ENCODE results near the gene PAWR. TPM values are rescaled to one million over a fixed set of nuclear protein-coding genes. Genes with fewer than 3 reads are reported as not detected.

The PAWR gene
- total RNA-seq, 1 donor from 2014 or later, result 8.4 TPM

DNA sequence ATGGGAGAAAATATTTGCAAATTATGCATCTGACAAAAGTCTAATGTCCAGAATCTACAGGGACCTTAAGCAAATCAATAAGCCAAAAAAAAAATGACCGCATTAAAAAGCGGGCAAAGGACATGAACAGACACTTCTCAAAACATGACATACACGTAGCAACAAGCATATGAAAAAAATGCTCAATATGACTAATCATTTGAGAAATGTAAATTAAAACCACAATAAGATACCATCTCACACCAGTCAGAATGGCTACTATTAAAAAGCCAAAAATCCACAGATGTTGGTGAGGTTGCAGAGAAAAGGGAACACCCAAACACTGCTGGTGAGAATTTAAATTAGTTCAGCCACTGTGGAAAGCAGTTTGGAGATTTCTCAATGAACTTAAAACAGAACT lies 16.1 kb downstream of the PAWR start:
- no peaks in the 10 kb centered on the region for H3K4me1 ChIP-seq (ENCODE audit: control insufficient read depth in 3 of 3, insufficient read depth in 3 of 3, low read length in 3 of 3)
- H3K36me3 ChIP-seq (ENCODE audit: control insufficient read depth in 3 of 3, insufficient read depth in 3 of 3, low read length in 3 of 3), result no peaks in the 10 kb centered on the region
- no peaks in the 10 kb centered on the region for H3K9me3 ChIP-seq (ENCODE audit: control insufficient read depth in 3 of 3, low read length in 3 of 3)
- no peaks in the 10 kb centered on the region for H3K27me3 ChIP-seq (ENCODE audit: control insufficient read depth in 3 of 3, insufficient read depth in 3 of 3, low read length in 3 of 3)
- H3K9ac ChIP-seq (ENCODE audit: low read depth in 1 of 3, low read length in 3 of 3), result no peak overlapping the region
- no peak overlapping the region for H3K4me3 ChIP-seq (ENCODE audit: low read length in 3 of 3)
- no peak overlapping the region for H3K27ac ChIP-seq (ENCODE audit: low read depth, low read length)

GRCh38 chr12:79673354-79673753 lies 17.4 kb downstream of the PAWR start:
- Histone ChIP-seq H3K4me1 (ENCODE audit: control insufficient read depth in 3 of 3, insufficient read depth in 3 of 3, low read length in 3 of 3) (no peaks in the 10 kb centered on the region), H3K27me3 (ENCODE audit: control insufficient read depth in 3 of 3, insufficient read depth in 3 of 3, low read length in 3 of 3) (no peaks in the 10 kb centered on the region), H3K27ac (ENCODE audit: low read depth, low read length) (no peak overlapping the region), H3K36me3 (ENCODE audit: control insufficient read depth in 3 of 3, insufficient read depth in 3 of 3, low read length in 3 of 3) (no peaks in the 10 kb centered on the region), H3K9ac (ENCODE audit: low read depth in 1 of 3, low read length in 3 of 3) (no peak overlapping the region), H3K9me3 (ENCODE audit: control insufficient read depth in 3 of 3, low read length in 3 of 3) (no peaks in the 10 kb centered on the region), H3K4me3 (ENCODE audit: low read length in 3 of 3) (no peak overlapping the region)

DNA sequence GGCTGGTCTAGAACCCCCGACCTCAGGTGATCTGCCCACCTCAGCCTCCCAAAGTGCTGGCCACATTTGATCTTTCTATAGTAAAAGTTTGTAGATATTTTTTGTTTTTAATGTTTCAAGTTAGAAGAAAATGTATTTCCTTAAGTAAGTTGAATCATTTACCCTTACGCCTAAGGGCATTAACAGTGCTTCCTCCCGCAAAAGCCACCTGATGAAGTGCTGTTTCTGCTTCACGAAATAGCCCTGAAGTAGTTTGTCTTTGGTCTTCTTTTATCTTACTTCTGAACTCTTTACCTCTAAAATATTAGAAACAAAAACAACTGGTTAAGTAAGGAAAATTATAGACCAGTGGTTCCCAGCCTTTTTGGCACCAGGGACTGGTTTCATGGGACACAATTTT lies 22.7 kb downstream of the PAWR start:
- Histone ChIP-seq H3K27me3 (ENCODE audit: control insufficient read depth in 3 of 3, insufficient read depth in 3 of 3, low read length in 3 of 3) (no peaks in the 10 kb centered on the region), H3K4me3 (ENCODE audit: low read length in 3 of 3) (no peak overlapping the region), H3K9me3 (ENCODE audit: control insufficient read depth in 3 of 3, low read length in 3 of 3) (no peaks in the 10 kb centered on the region), H3K9ac (ENCODE audit: low read depth in 1 of 3, low read length in 3 of 3) (no peak overlapping the region), H3K4me1 (ENCODE audit: control insufficient read depth in 3 of 3, insufficient read depth in 3 of 3, low read length in 3 of 3) (no peaks in the 10 kb centered on the region), H3K27ac (ENCODE audit: low read depth, low read length) (no peak overlapping the region), H3K36me3 (ENCODE audit: control insufficient read depth in 3 of 3, insufficient read depth in 3 of 3, low read length in 3 of 3) (no peaks in the 10 kb centered on the region)

GRCh38 chr12:79665212-79665887 lies 25.4 kb downstream of the PAWR start:
- H3K27ac ChIP-seq (ENCODE audit: low read depth, low read length), result no peak overlapping the region
- no peak overlapping the region for H3K4me3 ChIP-seq (ENCODE audit: low read length in 3 of 3)
- H3K4me1 ChIP-seq (ENCODE audit: control insufficient read depth in 3 of 3, insufficient read depth in 3 of 3, low read length in 3 of 3), result no peaks in the 10 kb centered on the region
- H3K9me3 ChIP-seq (ENCODE audit: control insufficient read depth in 3 of 3, low read length in 3 of 3), result no peaks in the 10 kb centered on the region
- no peaks in the 10 kb centered on the region for H3K36me3 ChIP-seq (ENCODE audit: control insufficient read depth in 3 of 3, insufficient read depth in 3 of 3, low read length in 3 of 3)
- H3K9ac ChIP-seq (ENCODE audit: low read depth in 1 of 3, low read length in 3 of 3), result no peak overlapping the region
- no peaks in the 10 kb centered on the region for H3K27me3 ChIP-seq (ENCODE audit: control insufficient read depth in 3 of 3, insufficient read depth in 3 of 3, low read length in 3 of 3)

DNA sequence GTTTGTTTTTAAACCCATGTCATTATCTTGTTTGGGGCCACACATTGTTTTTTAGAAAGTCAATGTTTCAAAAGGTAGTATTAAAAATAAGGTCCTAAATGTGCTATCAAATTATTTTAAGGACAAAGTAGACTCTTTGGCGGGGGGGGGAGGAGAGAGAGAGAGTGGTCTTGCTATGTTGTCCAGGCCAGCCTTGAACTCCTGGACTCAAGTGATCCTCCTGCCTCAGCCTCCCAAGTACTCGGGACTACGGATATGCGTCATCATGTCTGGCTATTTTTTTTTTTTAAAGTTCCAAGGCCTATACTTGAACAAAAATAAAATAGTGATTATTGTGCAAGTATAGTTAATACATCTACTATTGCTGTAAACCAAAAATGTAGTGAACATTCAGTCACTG lies 26.2 kb downstream of the PAWR start:
- Histone ChIP-seq H3K4me3 (ENCODE audit: low read length in 3 of 3) (no peak overlapping the region), H3K27me3 (ENCODE audit: control insufficient read depth in 3 of 3, insufficient read depth in 3 of 3, low read length in 3 of 3) (no peaks in the 10 kb centered on the region), H3K36me3 (ENCODE audit: control insufficient read depth in 3 of 3, insufficient read depth in 3 of 3, low read length in 3 of 3) (no peaks in the 10 kb centered on the region), H3K4me1 (ENCODE audit: control insufficient read depth in 3 of 3, insufficient read depth in 3 of 3, low read length in 3 of 3) (no peaks in the 10 kb centered on the region), H3K9me3 (ENCODE audit: control insufficient read depth in 3 of 3, low read length in 3 of 3) (no peaks in the 10 kb centered on the region), H3K27ac (ENCODE audit: low read depth, low read length) (no peak overlapping the region), H3K9ac (ENCODE audit: low read depth in 1 of 3, low read length in 3 of 3) (no peak overlapping the region)

DNA sequence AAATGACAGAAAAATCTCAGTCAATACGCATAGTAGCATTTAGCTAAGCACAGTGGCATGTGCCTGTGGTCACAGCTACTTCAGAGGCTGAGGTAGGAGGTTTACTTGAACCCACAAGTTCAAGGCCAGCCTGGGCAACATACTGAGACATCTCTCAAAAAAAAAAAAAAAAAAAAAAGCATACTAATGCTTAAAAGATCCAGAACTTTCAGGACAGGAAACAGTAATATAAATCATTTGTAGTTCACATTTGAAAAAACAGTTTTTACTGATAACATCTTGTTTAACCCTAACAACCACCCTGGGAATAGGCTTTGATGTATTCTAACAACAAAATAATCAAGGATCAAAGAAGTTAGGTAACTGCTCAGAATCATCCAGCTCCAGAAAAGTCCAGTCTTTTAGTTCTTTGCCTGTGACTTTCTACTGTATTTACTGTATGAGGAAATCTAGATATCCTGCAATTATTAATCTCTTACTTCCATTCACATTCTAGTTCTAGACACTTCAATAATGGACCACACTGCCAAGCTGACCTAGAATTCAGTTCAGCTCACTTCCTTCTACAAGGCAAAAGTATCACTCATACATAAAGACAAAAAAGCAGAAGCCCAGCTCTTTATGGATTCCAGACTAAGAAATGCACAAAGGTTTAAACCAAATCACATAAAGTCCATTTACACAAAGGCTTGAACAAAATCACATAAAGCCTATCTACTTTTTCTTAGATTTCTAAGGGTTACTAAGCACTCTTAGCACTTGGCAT lies 28.5 kb downstream of the PAWR start:
- Histone ChIP-seq H3K4me1 (ENCODE audit: control insufficient read depth in 3 of 3, insufficient read depth in 3 of 3, low read length in 3 of 3) (no peaks in the 10 kb centered on the region), H3K27ac (ENCODE audit: low read depth, low read length) (no peak overlapping the region), H3K4me3 (ENCODE audit: low read length in 3 of 3) (no peak overlapping the region), H3K9me3 (ENCODE audit: control insufficient read depth in 3 of 3, low read length in 3 of 3) (no peaks in the 10 kb centered on the region), H3K27me3 (ENCODE audit: control insufficient read depth in 3 of 3, insufficient read depth in 3 of 3, low read length in 3 of 3) (no peaks in the 10 kb centered on the region), H3K9ac (ENCODE audit: low read depth in 1 of 3, low read length in 3 of 3) (no peak overlapping the region), H3K36me3 (ENCODE audit: control insufficient read depth in 3 of 3, insufficient read depth in 3 of 3, low read length in 3 of 3) (no peaks in the 10 kb centered on the region)

DNA sequence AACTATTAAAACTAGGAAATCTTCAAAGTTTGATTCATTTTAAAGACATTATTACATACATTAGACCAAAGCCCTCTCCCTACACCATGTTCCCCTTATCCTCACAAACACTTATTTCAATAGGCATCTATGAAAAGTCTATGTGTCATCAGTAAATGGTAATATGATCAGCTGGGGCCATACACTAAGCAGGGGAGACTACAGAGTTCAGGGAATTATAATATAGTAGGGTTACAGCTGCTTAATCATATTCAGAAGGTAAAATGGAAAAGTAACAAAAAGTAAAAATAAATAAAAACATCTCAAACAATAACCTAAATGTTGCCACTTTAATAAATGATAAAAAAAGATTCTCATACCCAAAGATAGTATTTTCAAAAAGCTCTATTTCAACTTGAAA lies 29.1 kb downstream of the PAWR start:
- no peaks in the 10 kb centered on the region for H3K9me3 ChIP-seq (ENCODE audit: control insufficient read depth in 3 of 3, low read length in 3 of 3)
- H3K9ac ChIP-seq (ENCODE audit: low read depth in 1 of 3, low read length in 3 of 3), result no peak overlapping the region
- no peak overlapping the region for H3K27ac ChIP-seq (ENCODE audit: low read depth, low read length)
- H3K4me1 ChIP-seq (ENCODE audit: control insufficient read depth in 3 of 3, insufficient read depth in 3 of 3, low read length in 3 of 3), result no peaks in the 10 kb centered on the region
- no peak overlapping the region for H3K4me3 ChIP-seq (ENCODE audit: low read length in 3 of 3)
- no peaks in the 10 kb centered on the region for H3K27me3 ChIP-seq (ENCODE audit: control insufficient read depth in 3 of 3, insufficient read depth in 3 of 3, low read length in 3 of 3)
- H3K36me3 ChIP-seq (ENCODE audit: control insufficient read depth in 3 of 3, insufficient read depth in 3 of 3, low read length in 3 of 3), result no peaks in the 10 kb centered on the region

GRCh38 chr12:79659961-79660431 lies 30.8 kb downstream of the PAWR start:
- no peaks in the 10 kb centered on the region for H3K36me3 ChIP-seq (ENCODE audit: control insufficient read depth in 3 of 3, insufficient read depth in 3 of 3, low read length in 3 of 3)
- H3K9ac ChIP-seq (ENCODE audit: low read depth in 1 of 3, low read length in 3 of 3), result no peak overlapping the region
- no peak overlapping the region for H3K27ac ChIP-seq (ENCODE audit: low read depth, low read length)
- no peaks in the 10 kb centered on the region for H3K27me3 ChIP-seq (ENCODE audit: control insufficient read depth in 3 of 3, insufficient read depth in 3 of 3, low read length in 3 of 3)
- no peaks in the 10 kb centered on the region for H3K4me1 ChIP-seq (ENCODE audit: control insufficient read depth in 3 of 3, insufficient read depth in 3 of 3, low read length in 3 of 3)
- no peak overlapping the region for H3K4me3 ChIP-seq (ENCODE audit: low read length in 3 of 3)
- no peaks in the 10 kb centered on the region for H3K9me3 ChIP-seq (ENCODE audit: control insufficient read depth in 3 of 3, low read length in 3 of 3)

DNA sequence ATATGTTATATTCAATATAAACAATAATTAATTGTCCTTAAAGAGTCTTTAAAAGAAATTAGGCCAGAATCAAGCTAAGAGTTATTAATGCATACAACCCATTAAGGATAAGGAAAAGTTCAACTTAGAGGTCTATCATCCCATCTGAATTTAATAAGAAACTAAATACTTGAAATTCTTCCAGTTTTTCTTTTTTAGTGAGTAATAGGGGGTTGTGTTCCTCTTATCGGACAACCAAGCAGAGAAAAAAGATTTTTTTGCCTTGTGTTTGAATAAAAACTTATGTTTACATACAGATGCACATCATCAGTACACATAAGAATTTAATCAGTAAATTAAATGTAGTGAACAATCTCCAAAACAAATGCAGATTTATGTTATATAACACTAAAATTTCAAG lies 32.5 kb downstream of the PAWR start:
- Histone ChIP-seq H3K9me3 (ENCODE audit: control insufficient read depth in 3 of 3, low read length in 3 of 3) (no peaks in the 10 kb centered on the region), H3K36me3 (ENCODE audit: control insufficient read depth in 3 of 3, insufficient read depth in 3 of 3, low read length in 3 of 3) (no peaks in the 10 kb centered on the region), H3K27me3 (ENCODE audit: control insufficient read depth in 3 of 3, insufficient read depth in 3 of 3, low read length in 3 of 3) (no peaks in the 10 kb centered on the region), H3K4me1 (ENCODE audit: control insufficient read depth in 3 of 3, insufficient read depth in 3 of 3, low read length in 3 of 3) (no peaks in the 10 kb centered on the region), H3K4me3 (ENCODE audit: low read length in 3 of 3) (no peak overlapping the region), H3K9ac (ENCODE audit: low read depth in 1 of 3, low read length in 3 of 3) (no peak overlapping the region), H3K27ac (ENCODE audit: low read depth, low read length) (no peak overlapping the region)

- H3K9me3 ChIP-seq (ENCODE audit: control insufficient read depth in 3 of 3, low read length in 3 of 3), result no peaks in the 10 kb centered on the region
- no peaks in the 10 kb centered on the region for H3K36me3 ChIP-seq (ENCODE audit: control insufficient read depth in 3 of 3, insufficient read depth in 3 of 3, low read length in 3 of 3)
These were observed 33.6 kb downstream of the PAWR start for GRCh38 chr12:79657136-79657535.

More at GRCh38 chr12:79657136-79657535, 33.6 kb downstream of the PAWR start:
- Histone ChIP-seq H3K9ac (ENCODE audit: low read depth in 1 of 3, low read length in 3 of 3) (no peak overlapping the region), H3K4me1 (ENCODE audit: control insufficient read depth in 3 of 3, insufficient read depth in 3 of 3, low read length in 3 of 3) (no peaks in the 10 kb centered on the region), H3K27me3 (ENCODE audit: control insufficient read depth in 3 of 3, insufficient read depth in 3 of 3, low read length in 3 of 3) (no peaks in the 10 kb centered on the region), H3K27ac (ENCODE audit: low read depth, low read length) (no peak overlapping the region), H3K4me3 (ENCODE audit: low read length in 3 of 3) (no peak overlapping the region)
